Activated T-cell treated with anti-CD3 and anti-CD28 coated beads, Interleukin-2, amount 50 U/mL, for 24 hours (primary cell): ENCODE results near the gene LTA.

ENCODE experiments used
- DNase-seq: peaks from one replicate; pipeline ENCODE4 v3.0.0-alpha.2; 2020
- H3K27ac Mint-ChIP-seq: 2 replicates; pipeline ENCODE4 v1.8.0; 2020; ENCODE audit warnings: mild to moderate bottlenecking, mixed read lengths
- H3K27me3 Mint-ChIP-seq: 2 replicates; pipeline ENCODE4 v1.8.0; 2020; ENCODE audit warnings: mixed read lengths
- H3K36me3 Mint-ChIP-seq: 2 replicates; pipeline ENCODE4 v1.8.0; 2020; ENCODE audit warnings: low read depth, mixed read lengths
- H3K4me1 Mint-ChIP-seq: 2 replicates; pipeline ENCODE4 v1.8.0; 2020; ENCODE audit warnings: low read depth, mixed read lengths
- H3K4me3 Mint-ChIP-seq: 2 replicates; pipeline ENCODE4 v1.8.0; 2020; ENCODE audit warnings: mild to moderate bottlenecking, moderate library complexity, mixed read lengths
- H3K9me3 Mint-ChIP-seq: 2 replicates; pipeline ENCODE4 v1.8.0; 2020; ENCODE audit warnings: mixed read lengths

The LTA gene

GRCh38 chr6:31614684-31615578 is 42.8 kb downstream of the LTA start, which contains the start of gene AIF1:
Gene AIF1, plus strand, starts transcription at chr6:31615234. Its CDS starts 96 bp downstream, at chr6:31615330.
- peaks cover 40% of the 10 kb centered on the region for H3K4me1 Mint-ChIP-seq

GRCh38 chr6:31615748-31616147 is 43.7 kb downstream of the LTA start:
- H3K27me3 Mint-ChIP-seq = no peaks in the 10 kb centered on the region
- no peaks in the 10 kb centered on the region for H3K9me3 Mint-ChIP-seq
- H3K4me3 Mint-ChIP-seq = peak overlapping the region; percentile 80
- H3K4me1 Mint-ChIP-seq = peaks cover 40% of the 10 kb centered on the region
- peak overlapping the region; percentile 88 for H3K27ac Mint-ChIP-seq
- peaks cover 18% of the 10 kb centered on the region for H3K36me3 Mint-ChIP-seq
- DNase-seq = peak; percentile 62

More at GRCh38 chr6:31614684-31615578, 42.8 kb downstream of the LTA start, which contains the start of gene AIF1:
- Mint-ChIP-seq H3K27me3 (no peaks in the 10 kb centered on the region), H3K9me3 (no peaks in the 10 kb centered on the region), H3K36me3 (peaks cover 15% of the 10 kb centered on the region), H3K4me3 (peak within 1 kb of the TSS; percentile 80), H3K27ac (peak within 1 kb of the TSS; percentile 88)
- DNase-seq = no peak

- H3K4me3 Mint-ChIP-seq = peak overlapping the region; percentile 80
- H3K9me3 Mint-ChIP-seq = no peaks in the 10 kb centered on the region
- DNase-seq = no peak
- peaks cover 30% of the 10 kb centered on the region for H3K36me3 Mint-ChIP-seq
- peaks cover 45% of the 10 kb centered on the region for H3K4me1 Mint-ChIP-seq
- H3K27ac Mint-ChIP-seq = peak overlapping the region; percentile 88
- H3K27me3 Mint-ChIP-seq = no peaks in the 10 kb centered on the region
Observed at GRCh38 chr6:31617010-31617409, 44.9 kb downstream of the LTA start.

- Mint-ChIP-seq H3K27ac (peak overlapping the region; percentile 100), H3K4me1 (peaks cover 55% of the 10 kb centered on the region), H3K27me3 (no peaks in the 10 kb centered on the region), H3K4me3 (peak overlapping the region; percentile 90), H3K36me3 (peaks cover 60% of the 10 kb centered on the region), H3K9me3 (no peaks in the 10 kb centered on the region)
- peak; percentile 97 for DNase-seq
Observed at GRCh38 chr6:31619805-31620585, 47.9 kb downstream of the LTA start.

GRCh38 chr6:31620586-31621319 is 48.7 kb downstream of the LTA start, which contains the start of gene PRRC2A:
Gene PRRC2A, plus strand, starts transcription at chr6:31620715. Its CDS starts 2,075 bp downstream, at chr6:31622790.
- Mint-ChIP-seq H3K9me3 (no peaks in the 10 kb centered on the region), H3K27ac (peak within 1 kb of the TSS; percentile 100), H3K4me3 (peak within 1 kb of the TSS; percentile 90), H3K36me3 (peaks cover 67% of the 10 kb centered on the region), H3K27me3 (no peaks in the 10 kb centered on the region), H3K4me1 (peaks cover 52% of the 10 kb centered on the region)
- DNase-seq = no peak

- Mint-ChIP-seq H3K9me3 (no peaks in the 10 kb centered on the region), H3K4me1 (peaks cover 48% of the 10 kb centered on the region), H3K27ac (peak overlapping the region; percentile 100), H3K27me3 (no peaks in the 10 kb centered on the region), H3K4me3 (peak overlapping the region; percentile 90), H3K36me3 (peaks cover 71% of the 10 kb centered on the region)
- no peak for DNase-seq
Observed at GRCh38 chr6:31621320-31621939, 49.3 kb downstream of the LTA start.

GRCh38 chr6:31621991-31622390 is 49.9 kb downstream of the LTA start:
- Mint-ChIP-seq H3K4me1 (peaks cover 42% of the 10 kb centered on the region), H3K4me3 (peak overlapping the region; percentile 90), H3K9me3 (no peaks in the 10 kb centered on the region), H3K27me3 (no peaks in the 10 kb centered on the region), H3K36me3 (peaks cover 74% of the 10 kb centered on the region), H3K27ac (peak overlapping the region; percentile 100)
- no peak for DNase-seq

GRCh38 chr6:31622684-31623091 is 50.6 kb downstream of the LTA start:
- Mint-ChIP-seq H3K27ac (peak overlapping the region; percentile 100), H3K27me3 (no peaks in the 10 kb centered on the region), H3K4me1 (peaks cover 41% of the 10 kb centered on the region), H3K4me3 (peak overlapping the region; percentile 90), H3K9me3 (no peaks in the 10 kb centered on the region), H3K36me3 (peaks cover 79% of the 10 kb centered on the region)
- DNase-seq = no peak
